WTC11 (cell line): Measurements from ENCODE around the gene ANKRD13C.

Experiments used
- ATF3 ChIP-seq: sonication (generic); formaldehyde crosslinking; conservative IDR thresholded peaks from 2 replicates; pipeline ENCODE4 v1.8.1; 2022; ENCODE audit warnings: mild to moderate bottlenecking, missing genetic modification reagents
- GABPB1 ChIP-seq: sonication (generic); formaldehyde crosslinking; IDR thresholded peaks from 2 replicates; pipeline ENCODE4 v1.8.1; 2023; ENCODE audit warnings: mild to moderate bottlenecking, missing genetic modification reagents
- MAX ChIP-seq: sonication (generic); formaldehyde crosslinking; IDR thresholded peaks from 2 replicates; pipeline ENCODE4 v1.8.0; 2022; ENCODE audit warnings: mild to moderate bottlenecking, missing genetic modification reagents
- SMAD3 ChIP-seq: sonication (generic); formaldehyde crosslinking; IDR thresholded peaks from 2 replicates; pipeline ENCODE4 v1.8.0; 2022; ENCODE audit warnings: missing genetic modification reagents, mild to moderate bottlenecking, borderline replicate concordance
- SMAD4 ChIP-seq: sonication (generic); formaldehyde crosslinking; IDR thresholded peaks from 2 replicates; pipeline ENCODE4 v1.8.0; 2022; ENCODE audit warnings: mild to moderate bottlenecking, missing genetic modification reagents
- TCF7 ChIP-seq: sonication (generic); formaldehyde crosslinking; IDR thresholded peaks from 2 replicates; pipeline ENCODE4 v1.8.0; 2022; ENCODE audit warnings: mild to moderate bottlenecking, low read depth, missing genetic modification reagents, moderate library complexity
- TEAD1 ChIP-seq: sonication (generic); formaldehyde crosslinking; IDR thresholded peaks from 2 replicates; pipeline ENCODE4 v1.8.0; 2022; ENCODE audit warnings: mild to moderate bottlenecking, missing genetic modification reagents
- USF2 ChIP-seq: sonication (generic); formaldehyde crosslinking; IDR thresholded peaks from 2 replicates; pipeline ENCODE4 v1.8.1; 2023; ENCODE audit warnings: mild to moderate bottlenecking, missing genetic modification reagents, moderate library complexity
- ZBTB21 ChIP-seq: sonication (generic); formaldehyde crosslinking; IDR thresholded peaks from 2 replicates; pipeline ENCODE4 v1.8.1; 2023; ENCODE audit warnings: mild to moderate bottlenecking, missing genetic modification reagents, borderline replicate concordance
- ZSCAN18 ChIP-seq: fragments of 250-450 bp; sonication (Bioruptor Pico); IDR thresholded peaks from 2 replicates; pipeline ENCODE4 v2.1.2; 2022; ENCODE audit warnings: mild to moderate bottlenecking, moderate library complexity
- TF ChIP-seq, protein P1 (sequence below): fragments of 200-600 bp; IDR thresholded peaks from 2 replicates; pipeline ENCODE4 v1.8.0; 2022; ENCODE audit warnings: antibody characterized with exemption
- TF ChIP-seq, protein P2 (sequence below): sonication (generic); formaldehyde crosslinking; IDR thresholded peaks from 2 replicates; pipeline ENCODE4 v1.8.0; 2022; ENCODE audit warnings: mild to moderate bottlenecking, missing genetic modification reagents

DNA sequence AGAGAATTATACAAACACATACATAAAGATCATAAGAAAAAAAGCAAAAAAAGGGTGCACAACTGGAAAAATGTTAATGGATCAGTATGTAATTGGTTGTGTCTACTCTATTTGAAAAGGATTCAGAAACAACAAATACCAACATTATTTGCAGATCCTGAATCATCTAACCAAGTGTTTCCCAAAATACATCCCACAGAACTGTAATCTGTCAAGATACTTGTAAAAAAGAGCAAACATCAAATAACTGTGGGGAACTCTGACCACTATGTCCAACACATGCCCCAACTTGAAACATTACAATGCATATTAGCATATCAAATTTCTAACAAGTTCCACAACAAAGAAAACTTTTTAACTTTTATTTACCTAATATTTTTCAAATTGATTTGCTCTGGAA is 22.6 kb downstream of the ANKRD13C start:
- TF ChIP-seq, protein P1, sequence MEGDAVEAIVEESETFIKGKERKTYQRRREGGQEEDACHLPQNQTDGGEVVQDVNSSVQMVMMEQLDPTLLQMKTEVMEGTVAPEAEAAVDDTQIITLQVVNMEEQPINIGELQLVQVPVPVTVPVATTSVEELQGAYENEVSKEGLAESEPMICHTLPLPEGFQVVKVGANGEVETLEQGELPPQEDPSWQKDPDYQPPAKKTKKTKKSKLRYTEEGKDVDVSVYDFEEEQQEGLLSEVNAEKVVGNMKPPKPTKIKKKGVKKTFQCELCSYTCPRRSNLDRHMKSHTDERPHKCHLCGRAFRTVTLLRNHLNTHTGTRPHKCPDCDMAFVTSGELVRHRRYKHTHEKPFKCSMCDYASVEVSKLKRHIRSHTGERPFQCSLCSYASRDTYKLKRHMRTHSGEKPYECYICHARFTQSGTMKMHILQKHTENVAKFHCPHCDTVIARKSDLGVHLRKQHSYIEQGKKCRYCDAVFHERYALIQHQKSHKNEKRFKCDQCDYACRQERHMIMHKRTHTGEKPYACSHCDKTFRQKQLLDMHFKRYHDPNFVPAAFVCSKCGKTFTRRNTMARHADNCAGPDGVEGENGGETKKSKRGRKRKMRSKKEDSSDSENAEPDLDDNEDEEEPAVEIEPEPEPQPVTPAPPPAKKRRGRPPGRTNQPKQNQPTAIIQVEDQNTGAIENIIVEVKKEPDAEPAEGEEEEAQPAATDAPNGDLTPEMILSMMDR: no peak
- TF ChIP-seq SMAD3 (no peak), ZSCAN18 (CRISPR knock-in tag) (no peak), MAX (CRISPR knock-in tag) (no peak), SMAD4 (CRISPR knock-in tag) (no peak), TEAD1 (CRISPR knock-in tag) (no peak), USF2 (CRISPR knock-in tag) (no peak), ATF3 (CRISPR knock-in tag) (no peak), ZBTB21 (no peak), TCF7 (no peak), GABPB1 (CRISPR knock-in tag) (no peak)
- TF ChIP-seq, protein P2, sequence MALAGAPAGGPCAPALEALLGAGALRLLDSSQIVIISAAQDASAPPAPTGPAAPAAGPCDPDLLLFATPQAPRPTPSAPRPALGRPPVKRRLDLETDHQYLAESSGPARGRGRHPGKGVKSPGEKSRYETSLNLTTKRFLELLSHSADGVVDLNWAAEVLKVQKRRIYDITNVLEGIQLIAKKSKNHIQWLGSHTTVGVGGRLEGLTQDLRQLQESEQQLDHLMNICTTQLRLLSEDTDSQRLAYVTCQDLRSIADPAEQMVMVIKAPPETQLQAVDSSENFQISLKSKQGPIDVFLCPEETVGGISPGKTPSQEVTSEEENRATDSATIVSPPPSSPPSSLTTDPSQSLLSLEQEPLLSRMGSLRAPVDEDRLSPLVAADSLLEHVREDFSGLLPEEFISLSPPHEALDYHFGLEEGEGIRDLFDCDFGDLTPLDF (CRISPR knock-in tag): no peak
